Stimulated activated effector memory CD8-positive, alpha-beta T cell treated with anti-CD3 and anti-CD28 coated beads, Interleukin-12 subunit alpha, Interleukin-12 subunit beta, amount 100 ng/mL, for 72 hours (primary cell): ENCODE measurements around the gene ACBD6.

Experiments
- ATAC-seq: fragments of 150-1000 bp; cut with Tn5 transposase; 2 replicates; pipeline ENCODE4 v1.10.0; 2021
- DNase-seq, 2 donors: peaks; one replicate each; pipeline ENCODE4 v3.0.0; 2021 to 2022; ENCODE audit warnings: low spot score in 2 of 2
- H3K27ac Mint-ChIP-seq: one replicate; pipeline ENCODE4 v1.8.0; 2022; ENCODE audit warnings: mild to moderate bottlenecking, mixed read lengths
- H3K36me3 Mint-ChIP-seq: one replicate; pipeline ENCODE4 v1.8.0; 2022; ENCODE audit warnings: mild to moderate bottlenecking, mixed read lengths
- H3K4me1 Mint-ChIP-seq: one replicate; pipeline ENCODE4 v1.8.0; 2022; ENCODE audit warnings: mixed read lengths
- H3K4me3 Mint-ChIP-seq: one replicate; pipeline ENCODE4 v1.8.0; 2022; ENCODE audit warnings: mild to moderate bottlenecking, mixed read lengths
- H3K9me3 Mint-ChIP-seq: one replicate; pipeline ENCODE4 v1.8.0; 2022; ENCODE audit warnings: mixed read lengths

ACBD6 gene

DNA sequence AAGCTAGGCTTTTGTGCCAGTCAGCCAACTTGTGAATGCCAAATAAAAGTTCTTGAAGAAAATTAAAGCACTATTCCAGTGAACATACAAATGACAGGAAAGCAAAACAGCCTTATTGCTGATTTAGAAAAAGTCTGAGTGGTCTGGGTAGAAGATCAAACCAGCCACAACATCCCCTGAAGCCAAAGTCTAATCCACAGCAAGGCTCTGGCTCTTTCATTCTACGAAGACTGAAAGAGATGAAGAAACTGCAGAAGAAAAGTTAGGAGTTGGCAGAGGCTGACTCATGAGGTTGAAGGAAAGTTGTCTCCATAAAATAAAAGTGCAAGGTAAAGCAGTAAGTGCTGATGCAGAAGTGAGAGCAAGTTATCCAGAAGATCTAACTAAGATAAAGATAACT, 206.4 kb downstream of the ACBD6 start:
- no peak overlapping the region for H3K4me3 Mint-ChIP-seq

DNA sequence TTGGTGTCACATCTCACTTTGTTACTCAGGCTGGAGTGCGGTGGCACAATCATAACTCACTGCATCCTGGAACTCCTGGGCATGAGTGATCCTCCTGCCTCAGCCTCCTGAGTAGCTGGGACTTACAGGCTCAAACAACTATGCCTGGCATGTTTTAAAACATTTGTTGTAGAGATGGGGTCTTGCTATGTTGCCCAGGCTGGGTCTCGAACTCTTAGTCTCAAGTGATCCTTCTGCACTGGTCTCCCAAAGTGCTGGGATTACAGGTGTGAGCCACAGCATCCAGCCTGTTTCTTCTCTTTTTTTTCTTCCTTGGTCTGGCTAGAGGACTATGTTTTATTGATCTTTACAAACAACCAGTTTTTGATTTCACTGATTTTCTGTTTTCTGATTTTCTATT, 207.7 kb downstream of the ACBD6 start:
- Mint-ChIP-seq H3K27ac (no peak overlapping the region), H3K4me3 (no peak overlapping the region), H3K4me1 (peaks cover 10% of the 10 kb centered on the region), H3K36me3 (no peaks in the 10 kb centered on the region), H3K9me3 (no peaks in the 10 kb centered on the region)
- DNase-seq: no peak
- ATAC-seq: no peak

More for the DNA sequence above, 206.4 kb downstream of the ACBD6 start:
- Mint-ChIP-seq H3K4me1 (peaks cover 2% of the 10 kb centered on the region), H3K9me3 (no peaks in the 10 kb centered on the region), H3K36me3 (no peaks in the 10 kb centered on the region), H3K27ac (no peak overlapping the region)
- no peak for ATAC-seq
- no peak for DNase-seq

DNA sequence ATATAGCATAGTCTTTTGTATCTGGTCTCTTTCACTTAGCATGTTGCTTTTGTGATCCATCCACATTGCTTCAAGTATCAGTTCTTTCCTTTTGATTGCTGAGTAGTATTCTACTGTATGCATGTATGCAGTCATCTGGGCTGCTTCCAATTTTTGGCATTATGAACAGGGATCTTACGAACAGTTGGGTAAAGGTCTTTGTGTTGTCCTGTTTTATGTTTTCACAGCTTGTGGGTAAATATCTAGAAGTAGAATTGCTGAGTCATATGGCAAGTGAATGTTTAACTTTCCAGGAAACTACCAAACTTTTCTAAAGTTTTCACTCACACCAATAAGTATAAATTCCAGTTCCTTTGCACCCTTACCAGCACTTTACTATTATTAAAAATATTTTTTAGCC, 211.4 kb downstream of the ACBD6 start:
- peaks cover 17% of the 10 kb centered on the region for H3K4me1 Mint-ChIP-seq
- DNase-seq: no peak
- ATAC-seq: peak; percentile 36
- no peak overlapping the region for H3K27ac Mint-ChIP-seq
- H3K36me3 Mint-ChIP-seq: peaks cover 26% of the 10 kb centered on the region
- H3K4me3 Mint-ChIP-seq: no peak overlapping the region
- H3K9me3 Mint-ChIP-seq: no peaks in the 10 kb centered on the region

DNA sequence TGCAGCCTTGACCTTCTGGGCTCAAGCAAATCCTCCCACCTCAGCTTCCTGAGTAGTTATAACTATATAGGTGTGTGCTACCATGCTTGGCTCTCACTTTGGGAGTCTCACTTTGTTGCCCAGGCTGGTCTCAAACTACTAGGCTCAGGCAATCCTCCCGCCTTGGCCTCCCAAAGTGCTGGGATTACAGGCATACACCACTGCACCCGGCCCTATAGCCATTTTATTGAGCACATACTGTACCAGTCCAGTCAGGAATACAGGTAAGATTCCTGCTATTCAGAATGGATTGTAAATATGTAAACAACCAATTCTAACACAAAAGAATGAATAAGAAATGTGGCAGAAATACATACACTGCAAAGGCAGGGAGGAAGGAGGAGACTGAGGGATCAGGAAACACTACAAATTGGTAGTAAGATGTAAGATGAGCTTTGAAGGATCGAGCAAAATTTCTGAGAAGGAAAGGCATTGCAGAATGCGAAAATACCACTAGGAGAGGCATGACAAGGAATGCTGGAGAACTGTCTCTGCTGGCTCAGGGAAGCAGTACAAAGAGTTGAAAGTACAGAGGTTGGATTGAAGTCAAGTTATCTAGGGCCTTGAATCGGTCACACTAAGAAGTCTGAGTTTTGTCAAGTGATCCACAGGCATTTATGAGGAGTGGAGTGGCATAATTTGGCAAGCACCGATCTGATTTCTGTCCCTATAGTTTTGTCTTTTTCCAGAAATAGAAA, 211.9 kb downstream of the ACBD6 start:
- Mint-ChIP-seq H3K4me3 (no peak overlapping the region), H3K4me1 (peaks cover 17% of the 10 kb centered on the region), H3K36me3 (peaks cover 26% of the 10 kb centered on the region), H3K9me3 (no peaks in the 10 kb centered on the region), H3K27ac (peak overlapping the region; percentile 30)
- ATAC-seq: no peak
- DNase-seq: no peak

DNA sequence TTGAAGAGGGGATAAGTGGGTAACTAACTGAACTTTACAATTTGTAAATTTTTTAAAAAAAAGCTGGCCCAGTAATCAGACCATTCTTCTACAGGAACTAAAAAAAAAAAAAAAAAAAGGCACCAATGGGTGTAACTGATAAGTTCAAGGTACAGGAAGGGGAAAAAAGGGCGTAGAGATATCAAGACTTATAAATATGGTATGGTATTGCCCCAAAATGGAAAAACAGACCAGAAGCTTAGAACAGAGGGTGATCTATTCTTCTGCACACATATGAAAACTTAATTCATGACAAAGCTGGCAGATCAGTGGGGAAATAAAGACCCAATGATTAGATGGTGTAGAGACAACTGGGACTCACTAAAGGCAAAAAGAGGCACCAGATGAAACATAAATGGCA, 213.4 kb downstream of the ACBD6 start:
- no peaks in the 10 kb centered on the region for H3K9me3 Mint-ChIP-seq
- peaks cover 17% of the 10 kb centered on the region for H3K4me1 Mint-ChIP-seq
- DNase-seq: no peak
- peaks cover 36% of the 10 kb centered on the region for H3K36me3 Mint-ChIP-seq
- ATAC-seq: no peak
- no peak overlapping the region for H3K27ac Mint-ChIP-seq
- no peak overlapping the region for H3K4me3 Mint-ChIP-seq

DNA sequence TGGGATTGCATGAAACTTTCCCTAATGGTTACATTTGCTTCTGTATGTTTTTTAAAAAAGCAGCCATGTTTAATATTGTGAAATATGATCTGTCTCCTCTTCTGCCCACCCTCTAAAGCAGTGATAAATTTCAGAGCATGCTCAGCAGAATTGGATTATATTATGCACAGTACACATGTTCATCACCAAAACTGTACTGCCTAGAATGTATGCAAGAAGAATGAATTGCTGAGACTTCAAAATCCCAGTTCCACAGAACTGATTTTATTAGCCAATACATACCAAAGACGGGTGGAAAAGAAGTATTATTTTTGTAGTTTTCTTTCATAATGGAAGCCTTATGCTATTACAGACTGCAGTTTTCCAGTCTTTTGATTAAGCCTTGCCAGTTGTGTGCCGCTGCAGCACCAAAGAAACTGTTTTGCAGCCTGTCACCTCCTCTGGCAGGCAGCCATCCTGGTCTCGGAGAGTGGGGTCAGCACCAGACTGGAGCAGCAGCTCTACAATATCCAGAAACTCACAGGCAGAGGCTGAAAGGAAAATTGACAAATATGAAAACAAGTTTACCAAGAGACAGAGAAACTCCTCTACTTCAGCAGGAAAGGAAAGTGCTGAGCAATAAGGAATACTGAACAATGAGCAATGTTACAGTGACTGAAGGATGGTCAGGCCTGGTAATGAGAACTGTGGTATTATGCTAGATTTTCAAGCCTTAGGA, 214.2 kb downstream of the ACBD6 start:
- H3K9me3 Mint-ChIP-seq: no peaks in the 10 kb centered on the region
- H3K4me1 Mint-ChIP-seq: peaks cover 17% of the 10 kb centered on the region
- H3K4me3 Mint-ChIP-seq: no peak overlapping the region
- peaks cover 44% of the 10 kb centered on the region for H3K36me3 Mint-ChIP-seq
- ATAC-seq (no peak), DNase-seq (no peak)
- no peak overlapping the region for H3K27ac Mint-ChIP-seq

DNA sequence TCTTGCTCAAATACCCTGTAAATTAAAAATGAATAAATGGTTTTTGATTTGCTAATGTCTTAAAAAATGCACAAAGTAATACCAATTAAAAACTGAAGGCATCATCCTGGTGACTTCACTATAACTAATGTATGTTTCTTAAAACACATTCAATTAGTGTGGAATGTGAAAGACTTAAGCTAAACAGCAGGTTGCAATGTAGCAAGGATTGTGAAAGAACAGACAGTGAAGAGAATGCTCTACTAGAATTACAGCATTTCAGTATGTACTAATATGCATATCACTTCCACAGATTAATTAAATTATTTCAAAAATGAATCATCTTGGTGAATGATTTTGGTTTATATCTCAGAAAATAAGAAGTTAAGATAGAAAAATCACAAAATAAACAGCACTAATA, 216.0 kb downstream of the ACBD6 start:
- peaks cover 17% of the 10 kb centered on the region for H3K4me1 Mint-ChIP-seq
- H3K9me3 Mint-ChIP-seq: no peaks in the 10 kb centered on the region
- H3K27ac Mint-ChIP-seq: no peak overlapping the region
- H3K4me3 Mint-ChIP-seq: no peak overlapping the region
- peaks cover 55% of the 10 kb centered on the region for H3K36me3 Mint-ChIP-seq
- no peak for ATAC-seq
- DNase-seq: no peak

DNA sequence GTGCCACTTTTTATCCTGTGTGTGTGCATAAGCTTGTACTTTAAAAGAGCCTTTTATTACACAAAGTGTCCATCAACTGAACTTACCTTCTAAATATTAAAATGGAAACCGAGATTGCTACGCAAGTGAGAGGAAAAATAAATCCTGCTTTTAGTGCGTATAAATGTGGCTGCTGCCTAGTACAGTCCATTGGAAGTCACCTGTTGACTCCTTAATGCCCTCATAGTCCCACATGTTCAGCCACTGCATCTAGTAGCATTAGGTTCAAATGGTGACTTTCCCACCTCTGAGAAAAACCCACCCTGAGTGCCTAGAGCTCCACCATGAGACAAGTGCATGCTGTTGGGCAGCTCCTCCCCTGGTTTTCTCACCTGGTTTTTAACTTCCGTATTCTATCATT, 219.3 kb downstream of the ACBD6 start:
- DNase-seq (no peak), ATAC-seq (no peak)
- Mint-ChIP-seq H3K4me3 (no peak overlapping the region), H3K4me1 (no peaks in the 10 kb centered on the region), H3K9me3 (no peaks in the 10 kb centered on the region), H3K36me3 (peaks cover 57% of the 10 kb centered on the region), H3K27ac (no peak overlapping the region)

DNA sequence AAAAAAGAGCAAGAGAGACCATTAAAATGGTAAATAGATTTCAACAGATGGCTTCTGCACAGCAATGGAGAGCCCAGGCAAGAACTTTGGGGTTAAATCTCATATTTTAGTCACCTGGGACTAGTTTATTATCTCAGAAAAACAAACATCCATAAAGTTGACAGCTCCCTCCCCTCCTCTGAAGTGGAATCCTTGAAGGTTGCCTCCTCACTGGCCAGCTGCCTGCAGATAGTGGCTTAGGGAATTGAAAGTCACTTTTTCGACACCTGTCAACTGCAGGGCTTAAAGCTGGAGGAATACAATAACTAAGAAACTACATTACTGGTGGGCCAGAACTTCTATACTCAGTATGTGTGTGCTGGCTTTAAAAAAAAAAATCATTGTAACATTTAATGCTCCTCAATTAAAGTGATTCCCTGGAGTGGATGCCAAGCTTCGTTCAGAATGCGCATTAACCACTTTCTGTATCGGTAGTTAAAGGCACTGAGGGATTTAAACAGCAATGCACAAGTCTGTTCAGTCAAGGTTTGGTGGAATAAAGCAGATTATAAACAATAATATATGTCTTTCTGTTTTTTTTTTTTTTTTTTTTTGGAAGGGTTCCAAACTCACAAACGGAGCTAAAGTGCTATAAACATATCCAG, 219.9 kb downstream of the ACBD6 start:
- H3K36me3 Mint-ChIP-seq: peaks cover 53% of the 10 kb centered on the region
- H3K9me3 Mint-ChIP-seq: no peaks in the 10 kb centered on the region
- H3K4me3 Mint-ChIP-seq: no peak overlapping the region
- ATAC-seq (no peak), DNase-seq (no peak)
- no peaks in the 10 kb centered on the region for H3K4me1 Mint-ChIP-seq
- H3K27ac Mint-ChIP-seq: no peak overlapping the region

DNA sequence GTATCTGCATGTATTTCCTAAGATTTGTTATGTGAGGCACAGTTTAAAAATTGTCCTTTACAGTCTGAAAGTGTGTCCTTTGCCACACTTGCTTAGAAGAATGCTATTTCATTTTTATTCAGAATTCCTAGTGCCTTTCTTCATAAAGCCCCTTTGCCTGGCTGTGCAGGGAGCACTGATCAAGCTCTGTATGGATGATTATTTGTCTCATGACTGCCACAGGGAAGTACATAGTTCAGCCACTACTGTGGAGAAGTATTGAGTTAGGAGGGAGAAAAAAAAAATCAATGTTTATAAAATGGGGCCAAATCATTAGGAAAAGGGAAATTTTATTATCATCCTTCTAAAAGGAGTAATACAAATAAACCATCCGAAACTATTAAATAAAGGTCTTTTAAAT, 220.9 kb downstream of the ACBD6 start:
- Mint-ChIP-seq H3K9me3 (no peaks in the 10 kb centered on the region), H3K36me3 (peaks cover 42% of the 10 kb centered on the region), H3K4me1 (no peaks in the 10 kb centered on the region), H3K27ac (no peak overlapping the region), H3K4me3 (no peak overlapping the region)
- ATAC-seq (no peak), DNase-seq (no peak)

DNA sequence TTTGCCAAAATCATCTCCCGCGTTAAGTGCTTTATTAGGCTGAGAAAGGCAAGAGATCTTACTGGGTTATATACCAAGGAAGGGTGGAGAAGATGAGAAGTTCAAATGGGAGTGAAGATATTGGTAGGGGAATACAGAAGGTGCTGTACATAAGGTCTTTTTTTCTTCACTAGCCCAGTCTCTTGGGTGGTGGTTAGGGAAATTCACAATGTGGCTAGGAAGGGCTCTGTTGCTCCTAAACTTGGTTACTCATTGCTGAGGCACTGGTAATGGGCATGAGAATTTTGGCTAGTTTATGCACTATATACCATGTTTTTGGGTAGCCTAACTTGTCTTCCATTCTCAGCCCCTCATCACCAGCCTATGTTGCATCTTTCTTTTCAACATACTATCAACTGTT, 221.8 kb downstream of the ACBD6 start:
- Mint-ChIP-seq H3K27ac (no peak overlapping the region), H3K9me3 (no peaks in the 10 kb centered on the region), H3K4me3 (no peak overlapping the region), H3K36me3 (peaks cover 38% of the 10 kb centered on the region), H3K4me1 (no peaks in the 10 kb centered on the region)
- DNase-seq (no peak), ATAC-seq (no peak)

DNA sequence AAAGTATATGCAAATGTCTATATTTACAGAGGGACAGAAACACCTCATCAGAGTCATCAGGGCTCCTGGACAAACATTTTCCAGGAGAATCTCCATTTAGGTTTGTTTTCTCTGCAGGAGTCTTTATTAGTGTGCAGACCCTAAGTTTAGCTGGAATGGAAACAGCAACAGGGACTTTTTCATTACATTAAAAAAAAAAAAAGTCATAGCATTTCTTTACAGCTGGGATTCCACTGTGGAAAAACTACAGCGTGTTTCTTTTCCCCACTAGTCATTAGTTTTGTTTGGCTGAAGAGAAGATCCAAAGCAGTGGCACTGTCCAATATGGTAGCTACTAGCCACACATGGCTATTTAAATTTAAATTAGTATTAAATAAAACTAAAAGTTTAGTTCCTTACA, 222.7 kb downstream of the ACBD6 start:
- Mint-ChIP-seq H3K27ac (no peak overlapping the region), H3K4me1 (no peaks in the 10 kb centered on the region), H3K4me3 (no peak overlapping the region), H3K36me3 (peaks cover 40% of the 10 kb centered on the region), H3K9me3 (no peaks in the 10 kb centered on the region)
- DNase-seq: no peak
- no peak for ATAC-seq

DNA sequence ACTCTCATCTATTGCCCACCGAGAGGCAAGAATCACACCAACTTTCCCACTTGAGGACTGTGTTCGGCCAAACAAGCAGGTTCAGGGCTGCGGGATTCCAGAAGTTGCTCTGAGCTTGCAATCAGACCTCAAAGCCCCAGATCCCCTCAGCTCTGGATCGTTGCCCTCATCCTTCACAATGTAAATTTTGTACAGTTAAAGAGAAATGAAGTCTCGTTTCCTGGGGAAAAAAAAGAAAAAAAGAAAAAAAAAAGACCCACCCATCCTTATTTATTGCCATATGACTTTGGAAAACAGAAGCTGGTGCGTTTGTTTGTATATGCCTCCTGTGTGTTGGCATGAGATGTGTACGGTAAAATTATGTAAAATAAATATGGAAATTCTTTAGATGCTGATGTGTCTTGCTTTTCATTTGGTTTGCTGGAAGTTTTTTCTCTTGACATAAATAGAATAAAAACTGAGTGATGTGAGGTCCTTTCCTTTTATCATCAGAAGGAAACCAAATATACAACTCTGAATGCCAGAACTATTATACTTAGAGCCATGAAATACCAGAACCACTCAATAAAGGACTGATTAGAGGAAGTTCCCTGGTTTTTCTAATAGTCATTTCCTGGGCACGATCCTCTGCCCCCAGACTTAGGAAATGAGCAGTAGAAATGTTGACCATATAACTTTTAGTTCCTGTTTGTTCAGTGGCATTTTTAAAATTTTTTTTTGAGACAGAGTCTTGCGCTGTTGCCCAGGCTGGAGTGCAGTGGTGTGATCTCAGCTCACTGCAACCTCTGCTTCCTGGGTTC, 223.6 kb downstream of the ACBD6 start:
- ATAC-seq (no peak), DNase-seq (no peak)
- Mint-ChIP-seq H3K4me1 (no peaks in the 10 kb centered on the region), H3K9me3 (no peaks in the 10 kb centered on the region), H3K27ac (no peak overlapping the region), H3K4me3 (no peak overlapping the region), H3K36me3 (peaks cover 33% of the 10 kb centered on the region)

DNA sequence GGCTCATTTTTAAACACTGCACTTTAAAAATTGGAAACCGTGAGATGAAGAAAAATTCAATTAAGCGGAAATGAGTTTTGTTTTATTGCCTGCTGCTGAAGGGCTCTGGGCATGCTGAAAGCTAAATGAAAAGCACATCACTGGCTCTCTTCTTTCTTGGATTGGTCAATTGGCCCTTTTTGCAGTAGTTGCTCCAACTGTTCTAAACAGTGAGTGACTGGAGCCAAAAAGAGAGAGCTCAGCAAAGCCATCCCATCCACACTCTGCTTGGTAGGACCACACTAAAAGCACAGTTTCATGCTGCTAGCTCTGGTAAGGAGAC, 224.2 kb downstream of the ACBD6 start:
- peaks cover 27% of the 10 kb centered on the region for H3K36me3 Mint-ChIP-seq
- H3K27ac Mint-ChIP-seq: no peak overlapping the region
- no peak overlapping the region for H3K4me3 Mint-ChIP-seq
- H3K4me1 Mint-ChIP-seq: no peaks in the 10 kb centered on the region
- H3K9me3 Mint-ChIP-seq: no peaks in the 10 kb centered on the region
- no peak for ATAC-seq
- no peak for DNase-seq

DNA sequence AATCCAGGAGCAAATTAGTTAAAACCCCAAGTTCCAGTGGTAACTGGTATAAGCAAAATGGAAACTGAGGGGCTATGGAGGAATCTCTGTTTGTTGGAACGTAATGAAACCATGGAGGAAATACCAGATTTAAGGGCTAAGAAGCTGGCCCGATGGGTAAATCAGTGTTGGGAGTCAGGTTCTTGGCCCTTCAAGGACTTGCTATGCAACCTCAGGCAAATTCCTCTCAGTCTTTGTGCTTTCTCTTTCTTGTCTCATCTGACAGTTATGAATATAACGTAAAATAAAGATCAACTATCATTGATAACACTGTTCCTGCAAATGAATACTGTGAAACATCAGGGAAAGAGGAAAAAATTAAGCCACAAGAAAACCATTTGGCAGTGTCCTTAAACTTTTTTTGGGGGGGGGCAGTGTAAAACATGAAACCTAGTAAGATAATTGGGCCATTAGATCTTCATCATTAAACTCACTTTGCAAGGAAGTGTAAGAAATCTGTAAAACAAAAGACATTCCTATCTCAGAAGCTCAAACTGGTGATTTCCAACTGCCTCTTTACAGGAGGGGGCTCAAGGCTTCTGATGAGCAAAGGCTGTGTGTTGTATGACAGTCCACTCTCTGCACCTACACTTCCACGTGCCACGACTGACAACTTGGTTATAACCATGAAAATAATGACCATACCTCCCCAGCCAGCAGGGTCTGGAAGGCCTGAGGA, 224.7 kb downstream of the ACBD6 start:
- H3K36me3 Mint-ChIP-seq: peaks cover 26% of the 10 kb centered on the region

More for the DNA sequence above, 224.7 kb downstream of the ACBD6 start:
- Mint-ChIP-seq H3K27ac (no peak overlapping the region), H3K4me1 (no peaks in the 10 kb centered on the region), H3K4me3 (no peak overlapping the region), H3K9me3 (no peaks in the 10 kb centered on the region)
- DNase-seq (peak in 1 of 2 donors; percentile 17), ATAC-seq (no peak)
